NCI-H1930 (cell line): ENCODE measurements around the gene FAM53B.
"Not testable (repeated sequence)": the region's sequence is repeated elsewhere in the genome, so short reads cannot be mapped to it uniquely, and the experiment has no call there.

Experiments
- DNase-seq, 2 experiments: peaks; one replicate each; lab custom pipeline; 2025; lab: John Stamatoyannopoulos, UW

FAM53B gene

GRCh38 chr10:124610186-124610585, 134.0 kb downstream of the FAM53B start:
- DNase-seq: not testable (repeated sequence)

DNA sequence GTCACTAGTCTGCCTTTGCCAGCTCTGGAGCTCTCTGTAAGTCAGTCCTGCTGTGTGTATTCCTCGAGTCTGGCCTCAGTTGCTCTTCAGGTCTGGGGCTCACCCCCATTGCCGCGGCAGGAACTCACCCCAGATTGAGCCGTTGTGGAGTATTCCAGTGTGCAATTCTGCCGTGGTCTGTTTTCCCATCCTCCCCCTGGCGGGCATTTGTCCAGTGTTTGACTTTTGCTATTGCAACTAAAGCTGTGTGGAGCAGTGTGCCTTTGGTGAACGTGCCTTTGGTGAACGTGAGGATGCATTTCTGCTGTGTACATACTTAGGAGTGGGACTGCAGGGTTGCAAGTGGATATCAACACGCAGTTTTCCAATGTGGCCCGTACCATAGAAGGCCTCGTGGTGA, 134.5 kb downstream of the FAM53B start:
- no peak for DNase-seq

DNA sequence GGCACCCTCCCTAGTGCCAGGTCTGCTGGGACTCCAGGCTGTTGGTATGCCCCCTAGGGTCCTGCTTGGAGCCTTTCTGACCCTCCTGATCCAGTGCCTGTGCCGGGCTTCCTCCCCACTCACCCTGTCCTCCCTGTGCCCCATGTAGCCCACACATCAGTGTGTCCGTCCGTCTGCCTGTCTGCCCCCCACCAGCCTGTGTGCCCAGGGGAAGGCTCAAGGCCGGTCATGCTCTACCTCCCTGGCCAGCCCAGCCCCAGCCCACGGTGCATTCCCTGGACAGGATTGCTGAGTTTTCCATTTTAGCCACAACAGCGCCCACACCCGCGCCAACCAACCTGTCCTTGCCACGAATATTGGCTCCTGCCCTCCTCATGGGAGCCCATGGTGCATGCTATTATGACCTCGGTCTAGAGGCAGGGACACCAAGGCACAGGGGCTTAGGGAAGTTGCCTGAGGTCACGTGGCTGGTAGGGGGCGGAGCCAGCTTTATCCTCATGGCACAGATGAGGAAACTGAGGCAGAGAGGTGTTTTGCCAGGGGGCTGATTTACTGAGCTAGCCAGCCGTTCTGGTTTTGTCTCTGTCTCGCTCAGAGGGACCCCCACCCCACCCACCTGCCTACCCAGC, 136.0 kb downstream of the FAM53B start:
- DNase-seq: no peak

GRCh38 chr10:124607693-124608092, 136.5 kb downstream of the FAM53B start:
- no peak for DNase-seq

DNA sequence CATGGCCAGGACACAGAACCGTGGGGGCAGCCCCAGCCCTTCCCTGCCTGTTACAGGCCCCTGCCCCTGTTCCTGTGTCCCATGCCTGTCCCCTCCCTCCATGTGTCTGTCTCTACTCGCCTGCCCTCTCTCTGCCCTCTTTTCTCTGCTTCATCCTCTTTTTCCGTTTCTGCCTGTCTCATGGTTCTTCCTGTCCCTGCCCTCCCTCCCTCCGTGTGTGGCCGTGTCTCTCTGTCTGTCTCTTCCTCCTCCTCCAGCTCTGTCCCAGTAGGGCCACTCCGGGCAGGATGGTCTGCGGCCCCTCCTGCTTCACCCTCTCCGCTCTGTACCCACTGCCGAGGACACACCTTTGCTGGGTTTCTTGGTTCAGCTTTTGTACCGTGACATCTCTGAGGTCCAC, 137.4 kb downstream of the FAM53B start:
- no peak for DNase-seq

DNA sequence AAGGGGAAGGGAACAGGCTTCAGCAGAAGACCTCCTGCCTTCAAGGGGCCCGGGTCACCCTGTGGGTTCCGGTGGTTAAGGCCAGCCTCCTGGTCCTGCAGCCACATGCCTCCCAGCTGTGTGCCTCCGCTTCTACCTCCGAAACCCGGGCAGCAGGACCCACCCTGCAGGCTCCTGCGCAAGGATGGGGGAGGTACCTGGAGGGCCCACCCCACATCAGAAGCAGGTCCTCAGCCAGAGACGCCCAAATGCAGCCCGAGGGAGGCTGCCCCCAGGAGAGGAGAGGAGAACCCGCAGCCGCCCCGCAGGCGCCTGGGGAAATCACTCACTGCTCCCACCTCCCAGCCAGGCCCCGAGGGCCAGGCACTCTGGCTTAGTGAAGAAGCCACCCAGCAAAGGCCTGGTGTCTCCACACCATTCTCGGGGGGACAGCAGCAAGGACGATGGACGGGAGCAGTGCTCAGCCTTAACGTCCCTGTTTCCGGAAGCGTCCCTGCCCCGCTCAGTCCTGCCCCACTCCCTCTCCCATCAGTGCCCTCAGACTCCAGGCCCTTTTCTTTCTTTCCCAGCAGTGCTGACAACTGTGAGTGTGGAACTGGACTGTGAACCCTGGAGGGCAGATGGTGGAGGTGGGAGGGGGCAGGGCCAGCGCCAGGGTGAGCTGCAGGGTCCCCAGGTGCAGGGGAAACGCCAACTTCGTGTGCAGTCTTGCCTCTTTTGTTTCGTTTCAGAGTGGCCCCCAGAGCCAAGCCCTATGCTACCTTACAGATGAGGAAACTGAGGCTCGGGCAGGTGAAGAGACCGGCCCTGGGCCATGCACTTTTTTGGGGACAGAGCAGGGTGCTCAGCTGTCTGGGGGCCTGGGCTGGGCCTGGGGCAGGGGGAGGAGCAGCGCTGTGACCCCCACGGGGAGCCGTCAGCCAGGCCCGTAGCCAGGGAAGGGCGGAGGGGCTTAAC, 138.0 kb downstream of the FAM53B start:
- DNase-seq: no peak

GRCh38 chr10:124605481-124605855, 138.7 kb downstream of the FAM53B start:
- DNase-seq: no peak

DNA sequence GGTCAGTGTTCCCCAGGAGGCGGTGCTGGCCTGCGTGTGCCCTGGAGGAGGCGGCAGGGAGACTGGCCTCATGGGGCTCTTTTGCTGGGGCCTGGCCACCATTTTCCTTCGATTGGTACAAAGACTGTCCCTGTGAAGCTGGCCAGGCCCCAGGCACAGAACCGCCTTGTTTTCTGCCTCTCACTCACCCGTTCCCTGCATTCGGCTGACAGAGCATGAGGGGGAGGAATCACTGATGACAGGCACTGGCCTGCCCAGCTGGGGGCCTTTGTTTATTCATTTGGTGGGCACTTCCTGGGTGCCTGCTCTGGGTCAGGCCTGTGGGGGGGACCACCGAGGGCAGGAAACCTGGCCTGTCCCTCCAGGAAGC, 139.2 kb downstream of the FAM53B start:
- no peak for DNase-seq

GRCh38 chr10:124604214-124605000, 139.8 kb downstream of the FAM53B start:
- no peak for DNase-seq

DNA sequence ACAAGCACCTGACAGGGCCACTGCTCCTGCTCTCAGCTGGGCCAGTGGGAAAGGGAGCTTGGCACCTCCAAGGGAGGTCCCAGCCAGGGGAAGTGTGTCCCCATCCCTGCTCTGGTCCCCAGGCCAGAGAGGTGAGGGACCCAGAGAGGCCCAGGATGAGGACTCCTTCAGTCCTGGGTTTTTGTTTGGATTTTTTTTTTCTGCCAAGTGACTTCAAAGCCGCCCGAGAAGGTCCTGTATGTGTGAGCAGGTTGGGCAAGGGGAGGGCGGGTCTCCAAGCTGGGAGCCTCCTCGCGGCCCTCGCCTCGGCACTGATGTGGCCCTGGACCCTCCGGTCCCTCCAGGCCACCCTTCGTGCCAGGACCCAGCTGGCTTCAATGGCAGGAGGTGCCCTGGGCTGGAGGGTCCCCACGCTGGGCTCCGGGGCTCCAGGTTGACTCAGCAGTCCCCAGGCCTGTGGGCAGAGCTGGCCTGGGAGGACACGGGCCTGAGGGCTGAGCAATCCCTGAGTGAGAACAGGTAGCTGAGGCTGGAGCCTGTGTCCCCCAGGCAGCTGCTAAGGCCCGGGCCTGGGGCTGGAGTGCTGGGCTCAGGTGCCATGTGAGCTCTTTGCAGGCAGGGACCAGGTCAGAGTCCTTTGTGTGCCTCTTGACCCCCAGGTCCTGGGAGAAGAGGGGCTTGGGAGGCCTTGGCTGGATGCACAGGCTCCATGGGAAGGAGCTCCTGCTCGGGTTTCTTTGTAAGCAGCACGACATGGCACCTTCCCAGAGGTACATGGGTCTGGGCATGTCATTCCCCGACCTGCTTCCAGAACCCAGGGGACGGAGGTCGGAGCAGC, 140.6 kb downstream of the FAM53B start:
- no peak for DNase-seq

- no peak for DNase-seq
These were observed 141.4 kb downstream of the FAM53B start for GRCh38 chr10:124602646-124603365.

- DNase-seq: no peak
These were observed 142.0 kb downstream of the FAM53B start for GRCh38 chr10:124602121-124602561.

- DNase-seq: no peak
These were observed 142.6 kb downstream of the FAM53B start for GRCh38 chr10:124601431-124602120.

DNA sequence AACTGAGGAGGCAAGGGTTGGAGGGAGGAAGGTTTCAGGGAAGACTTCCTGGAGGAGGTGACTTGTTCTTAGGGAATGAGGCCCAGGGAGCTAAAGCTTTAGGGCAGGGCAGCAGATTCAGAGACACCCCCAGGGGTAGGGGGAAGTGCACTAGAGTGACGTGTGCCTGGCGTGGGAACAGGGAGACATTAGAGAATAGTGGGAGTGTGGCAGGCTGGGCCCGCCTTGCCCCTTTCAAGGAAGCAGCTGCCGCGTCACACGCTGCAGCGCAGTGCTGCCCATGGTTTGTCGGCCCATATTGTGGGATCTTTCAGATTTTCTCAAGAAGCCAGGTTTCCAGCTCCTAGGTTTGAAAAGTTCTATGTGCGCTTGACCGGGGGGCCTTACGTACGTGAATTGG, 143.2 kb downstream of the FAM53B start:
- no peak for DNase-seq

GRCh38 chr10:124600051-124600880, 143.9 kb downstream of the FAM53B start:
- no peak for DNase-seq

DNA sequence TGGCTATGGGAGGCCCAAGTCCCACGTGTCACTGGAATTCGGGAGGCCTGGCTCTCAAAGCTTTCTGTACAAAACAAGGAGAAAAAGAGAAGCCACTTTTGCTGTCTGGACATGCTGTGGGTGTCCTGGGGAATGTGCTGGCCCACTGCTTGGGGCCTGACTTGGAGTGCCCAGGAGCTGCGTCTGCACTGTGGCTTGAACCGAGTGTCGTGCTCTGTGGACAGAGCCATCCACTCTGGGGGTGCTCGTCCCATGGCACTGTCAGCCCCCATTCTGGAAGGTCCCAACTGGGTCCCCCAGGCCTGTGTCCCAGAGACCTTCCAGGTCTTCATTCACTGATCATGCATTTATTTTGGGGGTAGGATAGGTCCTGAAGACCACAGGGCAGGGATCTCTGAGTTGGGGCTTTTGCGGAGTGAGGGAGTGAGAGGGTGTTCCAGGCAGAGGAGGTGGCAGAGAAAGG, 144.6 kb downstream of the FAM53B start:
- no peak for DNase-seq

DNA sequence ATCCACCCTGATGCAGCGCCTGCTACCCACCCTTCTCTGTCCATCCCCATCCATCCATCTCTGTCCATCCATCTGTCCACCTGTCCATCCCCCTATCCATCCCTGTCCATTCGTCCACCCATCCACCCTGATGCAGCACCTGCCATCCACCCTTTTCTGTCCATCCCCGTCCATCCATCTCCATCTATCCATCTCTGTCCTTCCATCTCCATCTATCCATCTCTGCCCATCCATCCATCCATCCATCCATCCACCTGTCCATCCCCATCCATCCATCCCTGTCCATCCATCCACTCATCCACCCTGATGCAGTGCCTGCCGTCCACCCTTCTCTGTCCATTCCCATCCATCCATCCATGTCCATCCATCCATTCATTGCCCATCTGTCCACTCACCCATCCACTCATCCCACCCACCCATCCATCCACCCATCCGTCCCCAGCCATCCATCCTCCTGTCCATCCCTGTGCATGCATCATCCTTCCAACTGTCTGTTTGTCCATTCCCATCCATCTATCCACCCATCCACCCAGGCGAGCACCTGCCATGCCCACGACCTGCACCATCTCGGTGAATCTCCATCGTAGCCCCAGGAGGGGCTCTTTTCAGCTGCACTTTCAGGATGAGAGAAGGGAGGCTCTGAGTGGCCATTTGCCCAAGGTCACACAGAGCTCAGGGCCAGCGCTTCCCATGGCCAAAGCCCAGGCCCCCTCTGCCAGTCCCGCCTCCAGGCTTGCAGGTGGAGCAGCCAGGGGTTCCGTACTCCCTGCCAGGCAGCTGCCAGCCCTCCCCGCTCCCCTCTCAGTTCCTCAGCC, 145.2 kb downstream of the FAM53B start:
- DNase-seq: no peak

- DNase-seq: no peak
These were observed 146.0 kb downstream of the FAM53B start for GRCh38 chr10:124598196-124598595.

DNA sequence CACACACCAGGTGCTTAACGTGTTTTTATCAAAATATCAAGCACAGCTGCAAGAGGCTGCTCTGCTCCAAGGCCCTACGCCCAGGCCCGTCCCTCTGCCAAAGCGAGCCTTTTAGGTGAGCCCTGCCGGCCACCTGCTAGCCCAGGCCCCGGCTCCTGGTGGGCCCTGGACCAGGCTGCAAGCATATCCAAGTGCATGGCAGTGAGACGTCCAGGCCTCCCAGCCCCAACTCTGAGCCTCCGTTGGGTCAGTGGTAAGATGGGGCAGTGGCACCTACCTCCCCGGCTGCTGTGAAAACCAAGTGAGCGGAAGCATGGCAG, 146.4 kb downstream of the FAM53B start:
- no peak for DNase-seq
